ENCODE measurements around the gene SLC35D3.
"Not testable (repeated sequence)": the region's sequence is repeated elsewhere in the genome, so short reads cannot be mapped to it uniquely, and the experiment has no call there.

The SLC35D3 gene

GRCh38 chr6:136921936-136922684 lies at the start of gene SLC35D3:
TSS of gene SLC35D3 (plus strand) at chr6:136922301. CDS start at chr6:136922429, 128 bp downstream.
- DNase-seq: no peak

- no peak for DNase-seq
These were observed 48.4 kb upstream of the SLC35D3 start for GRCh38 chr6:136873748-136874147.

- not testable (repeated sequence) for DNase-seq
These were observed 45.6 kb upstream of the SLC35D3 start for GRCh38 chr6:136876469-136876868.

GRCh38 chr6:136880748-136881460 lies 41.2 kb upstream of the SLC35D3 start:
- DNase-seq: no peak

- DNase-seq: no peak
These were observed 36.0 kb upstream of the SLC35D3 start for GRCh38 chr6:136886091-136886490.

GRCh38 chr6:136887953-136888352 lies 34.1 kb upstream of the SLC35D3 start:
- DNase-seq: no peak

- DNase-seq: no peak
These were observed 32.6 kb upstream of the SLC35D3 start for GRCh38 chr6:136889271-136890193.

GRCh38 chr6:136890194-136890839 lies 31.8 kb upstream of the SLC35D3 start:
- DNase-seq: no peak

- DNase-seq: no peak
These were observed 31.1 kb upstream of the SLC35D3 start for GRCh38 chr6:136890986-136891385.

- DNase-seq: no peak
These were observed 28.9 kb upstream of the SLC35D3 start for GRCh38 chr6:136893187-136893586.

GRCh38 chr6:136895901-136896300 lies 26.2 kb upstream of the SLC35D3 start:
- no peak for DNase-seq

GRCh38 chr6:136897071-136897470 lies 25.0 kb upstream of the SLC35D3 start:
- no peak for DNase-seq

- no peak for DNase-seq
These were observed 20.8 kb upstream of the SLC35D3 start for GRCh38 chr6:136901212-136901784.

- not testable (repeated sequence) for DNase-seq
These were observed 17.6 kb upstream of the SLC35D3 start for GRCh38 chr6:136904477-136904876.

- DNase-seq: no peak
These were observed 7.2 kb upstream of the SLC35D3 start for GRCh38 chr6:136914947-136915346.

GRCh38 chr6:136918706-136919105 lies 3.4 kb upstream of the SLC35D3 start:
- no peak for DNase-seq

- no peak for DNase-seq
These were observed 1.9 kb upstream of the SLC35D3 start for GRCh38 chr6:136920216-136920615.

- no peak for DNase-seq
These were observed 1.3 kb upstream of the SLC35D3 start for GRCh38 chr6:136920671-136921380.

GRCh38 chr6:136921381-136921935 lies 643 bp upstream of the SLC35D3 start:
- no peak for DNase-seq

GRCh38 chr6:136922685-136923006 lies 545 bp downstream of the SLC35D3 start:
- no peak for DNase-seq

All from DMS 273 treated with DMSO at 0.1 percent for 48 hours (cell line).